GM21528 (cell line): ENCODE measurements around the gene CADPS2.
"Not testable (repeated sequence)": the region's sequence is repeated elsewhere in the genome, so short reads cannot be mapped to it uniquely, and the experiment has no call there.

Source experiments
- ATAC-seq: cut with Tn5 transposase; IDR thresholded peaks from one replicate; pipeline ENCODE4 v1.9.1; 2021; ENCODE audit warnings: mild to moderate bottlenecking, moderate library complexity; ENCODE audit not compliant: unreplicated experiment, low FRiP score

CADPS2 gene

DNA sequence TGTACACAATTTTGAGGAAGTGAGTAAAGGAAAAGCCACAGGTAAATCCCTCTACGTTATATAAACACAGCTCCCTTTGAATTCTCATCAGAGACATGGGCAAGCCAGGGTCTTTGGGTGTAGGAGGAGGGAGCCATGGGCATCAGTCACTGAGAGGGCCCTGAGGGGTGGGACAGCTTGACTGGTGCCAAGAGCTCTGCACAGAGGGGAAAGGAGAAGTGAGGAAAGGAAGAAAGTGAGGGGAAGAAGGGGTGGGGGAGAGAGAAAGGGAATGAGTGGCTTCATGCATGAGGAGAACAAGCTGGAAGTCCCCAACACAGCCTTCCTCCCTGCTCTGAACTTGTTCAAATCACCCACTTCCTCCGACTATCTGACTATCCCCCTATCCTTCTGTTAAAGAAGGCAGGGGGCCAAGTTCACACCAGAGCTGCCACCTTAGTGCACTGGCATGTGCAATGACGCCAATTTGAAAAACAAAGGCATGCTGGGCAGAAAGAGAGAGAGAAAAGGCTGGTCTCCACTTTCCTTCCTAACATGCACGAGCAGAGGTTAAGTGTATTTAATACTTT, 167.2 kb downstream of the CADPS2 start:
- no peak for ATAC-seq

DNA sequence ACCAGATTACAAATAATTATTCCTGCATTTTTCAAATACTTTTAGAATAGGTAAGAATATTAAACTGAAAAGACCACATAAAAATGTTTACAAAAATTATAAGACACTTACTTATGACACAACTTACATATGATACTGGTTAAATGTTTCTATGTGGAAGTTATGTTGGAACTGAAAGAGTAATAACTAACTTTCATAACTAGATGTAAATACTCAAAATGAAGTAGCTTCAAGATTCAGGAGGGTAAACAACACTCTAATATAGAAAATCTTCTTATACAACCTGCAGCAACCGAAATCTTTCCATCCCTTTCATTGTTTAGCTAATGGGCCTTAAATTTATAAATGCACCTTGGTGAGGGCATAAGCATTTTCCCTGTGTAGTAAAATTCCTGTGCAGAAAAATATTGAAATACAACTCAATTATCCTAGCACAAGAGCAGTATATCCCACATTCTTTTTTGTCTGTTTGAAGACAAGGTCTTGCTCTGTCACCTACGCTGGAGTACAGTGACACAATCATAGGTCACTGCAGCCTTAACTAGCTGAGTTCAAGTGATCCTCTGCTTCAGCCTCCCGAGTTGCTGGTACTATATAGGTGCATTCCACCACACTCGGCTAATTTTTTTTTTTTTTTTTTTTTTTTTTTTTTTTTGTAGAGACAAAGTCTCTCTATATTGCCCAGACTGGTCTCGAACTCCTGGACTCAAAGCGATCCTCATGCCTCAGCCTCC, 168.7 kb downstream of the CADPS2 start:
- no peak for ATAC-seq

DNA sequence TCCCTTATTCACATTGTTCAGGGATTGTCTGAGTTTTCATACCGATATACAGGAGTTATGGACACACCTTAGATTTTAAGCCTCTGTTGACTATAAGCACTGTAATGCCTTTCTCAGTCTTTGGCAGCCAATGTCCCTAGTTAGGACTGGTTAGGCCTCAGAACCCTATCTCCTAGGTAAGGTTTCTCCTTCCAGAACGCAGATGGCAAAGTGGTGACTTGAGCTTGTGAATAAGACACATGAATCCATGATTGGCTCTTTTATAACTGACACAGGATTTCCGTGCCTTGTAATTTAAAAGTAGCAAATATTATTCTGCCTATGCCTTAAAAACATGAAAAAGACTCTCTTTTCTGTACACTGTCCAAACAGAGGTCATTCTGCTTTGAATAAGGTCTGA, 171.1 kb downstream of the CADPS2 start:
- no peak for ATAC-seq

DNA sequence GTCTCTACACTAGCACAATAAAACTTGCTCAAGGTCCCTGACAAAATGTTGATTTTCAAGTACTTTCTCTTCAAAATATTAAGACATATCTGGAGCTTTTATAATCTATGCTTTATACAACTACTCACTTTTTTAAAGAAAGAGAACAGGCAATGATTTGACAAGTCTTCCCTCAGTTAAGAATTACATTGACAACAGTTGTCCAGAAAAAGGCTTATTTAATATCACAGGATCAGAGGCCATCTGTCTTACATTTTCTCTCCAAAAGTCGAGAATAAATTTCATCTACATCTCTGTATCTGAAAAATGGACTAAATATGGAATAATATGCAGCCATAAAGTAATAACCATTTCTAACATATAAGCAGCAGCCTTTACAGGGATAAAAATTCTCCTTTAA, 175.3 kb downstream of the CADPS2 start:
- ATAC-seq, result no peak

DNA sequence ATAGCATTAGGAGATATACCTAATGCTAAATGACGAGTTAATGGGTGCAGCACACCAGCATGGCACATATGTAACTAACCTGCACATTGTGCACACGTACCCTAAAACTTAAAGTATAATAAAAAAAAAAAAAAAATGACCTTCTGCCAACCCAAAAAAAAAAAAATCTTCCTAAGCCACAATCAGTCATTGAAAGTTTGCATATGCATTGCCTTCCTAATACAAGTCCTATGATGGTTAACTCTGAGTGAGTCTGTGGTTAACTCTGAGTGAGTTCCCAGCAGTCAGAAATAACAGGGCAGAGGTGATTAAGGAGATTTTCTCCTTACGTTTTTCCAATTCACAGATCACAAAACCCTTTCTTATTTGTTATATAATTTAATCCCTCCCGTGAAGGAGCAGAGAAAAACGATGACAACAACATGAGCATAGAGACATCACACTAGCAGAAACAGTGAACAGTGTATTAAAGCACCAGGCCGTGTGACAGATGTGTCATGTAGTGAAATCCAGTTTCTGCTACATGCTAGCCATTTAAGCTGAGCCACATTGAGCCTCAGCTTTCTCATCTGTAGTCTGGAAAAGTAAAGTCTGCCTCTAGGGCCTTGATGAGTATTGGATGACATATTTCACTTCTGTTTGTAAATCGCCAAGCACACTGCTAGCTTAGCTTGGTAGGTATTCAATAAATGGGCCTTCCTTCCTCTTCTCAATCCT, 176.2 kb downstream of the CADPS2 start:
- ATAC-seq, result no peak

DNA sequence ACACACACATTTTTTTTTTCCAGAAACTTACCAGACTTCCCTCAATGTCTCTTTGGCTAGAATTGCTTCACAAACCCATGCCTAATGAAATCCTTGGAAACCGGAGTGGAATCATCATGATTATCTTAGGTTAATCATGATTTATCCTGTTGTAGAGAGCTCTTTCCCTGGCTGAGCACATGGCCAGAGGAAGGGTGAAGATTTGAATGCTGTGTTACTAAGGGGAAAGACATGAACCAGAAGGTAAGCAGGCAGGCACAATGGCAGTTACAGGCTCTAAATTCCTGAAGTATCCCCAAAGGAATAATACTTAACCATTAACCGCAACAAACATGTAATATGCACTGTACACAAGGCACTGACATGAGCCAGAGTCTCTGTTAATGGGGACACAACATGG, 179.4 kb downstream of the CADPS2 start:
- ATAC-seq, result no peak

GRCh38 chr7:122702872-122703510, 183.3 kb downstream of the CADPS2 start, which contains the start of gene RNF148:
TSS of gene RNF148 (minus strand) at chr7:122702922. CDS start at chr7:122702750, 172 bp downstream.
- ATAC-seq, result no peak

DNA sequence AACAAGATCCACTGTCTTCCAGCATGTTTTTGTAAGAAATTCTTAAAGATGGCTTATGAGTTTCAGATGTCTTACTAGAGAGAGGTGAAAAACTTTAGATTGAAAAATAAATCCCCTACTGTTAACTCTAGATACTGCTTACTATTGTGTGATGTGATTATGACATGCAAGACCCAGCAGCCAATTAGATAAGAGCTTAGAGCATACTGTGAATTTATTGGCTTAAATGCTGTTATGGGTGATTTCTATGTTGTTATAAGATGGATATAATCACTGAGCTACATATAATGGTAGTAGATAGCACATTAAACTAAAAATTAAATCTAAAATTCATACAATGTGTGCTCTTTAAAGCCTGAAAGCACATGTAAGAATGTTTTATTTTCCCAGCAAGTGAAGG, 187.2 kb downstream of the CADPS2 start, which contains the start of gene RNF133:
Gene RNF133, minus strand, starts transcription at position 101 of the 400 bp plus-strand sequence. CDS start 199 bp downstream, outside the sequence.
- no peak for ATAC-seq

DNA sequence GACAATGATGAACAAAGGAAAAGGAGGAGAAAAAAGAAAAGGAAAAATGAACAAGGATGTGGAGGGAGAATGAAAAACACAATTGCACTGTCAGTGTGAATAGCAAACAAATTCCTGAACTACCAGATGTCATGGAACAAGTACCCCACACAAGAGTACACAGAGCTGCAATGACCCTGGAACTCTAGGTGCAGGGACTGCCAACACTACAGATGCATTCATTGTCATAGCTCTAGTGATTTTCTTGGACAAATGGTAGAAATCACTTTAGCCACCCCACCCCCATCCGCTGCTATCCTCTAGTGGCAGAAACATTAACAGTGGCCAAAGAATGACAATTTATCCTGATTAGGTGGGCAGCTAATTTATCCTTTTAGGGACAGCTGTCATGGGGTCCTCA, 190.4 kb downstream of the CADPS2 start:
- ATAC-seq, result no peak

GRCh38 chr7:122694697-122695096, 191.6 kb downstream of the CADPS2 start:
- ATAC-seq, result no peak

DNA sequence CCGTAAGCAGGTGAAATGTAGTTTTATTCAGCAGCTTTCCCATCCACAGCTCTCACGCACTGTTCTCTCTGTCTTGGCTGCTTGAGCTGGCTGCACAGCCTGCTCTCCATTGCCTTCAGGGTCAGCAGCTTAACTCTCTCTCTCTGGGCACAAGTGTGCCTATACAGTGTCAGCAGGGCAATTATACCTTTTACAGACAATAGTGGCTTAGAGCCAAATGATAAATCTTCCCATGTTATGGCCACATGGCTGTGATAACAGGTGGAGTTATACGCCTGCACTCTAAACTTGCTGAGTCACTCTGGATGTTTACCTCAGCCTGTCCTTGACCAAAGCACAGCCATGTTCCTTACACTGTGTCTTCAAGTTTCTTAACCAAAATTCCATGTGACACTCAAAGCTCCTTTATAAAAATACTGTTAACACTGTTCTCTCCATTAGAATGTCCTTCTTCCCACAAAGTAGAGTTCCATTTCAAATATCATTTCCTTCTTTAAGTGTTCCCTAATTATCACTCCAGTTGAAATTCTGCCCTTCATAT, 193.4 kb downstream of the CADPS2 start:
- no peak for ATAC-seq

DNA sequence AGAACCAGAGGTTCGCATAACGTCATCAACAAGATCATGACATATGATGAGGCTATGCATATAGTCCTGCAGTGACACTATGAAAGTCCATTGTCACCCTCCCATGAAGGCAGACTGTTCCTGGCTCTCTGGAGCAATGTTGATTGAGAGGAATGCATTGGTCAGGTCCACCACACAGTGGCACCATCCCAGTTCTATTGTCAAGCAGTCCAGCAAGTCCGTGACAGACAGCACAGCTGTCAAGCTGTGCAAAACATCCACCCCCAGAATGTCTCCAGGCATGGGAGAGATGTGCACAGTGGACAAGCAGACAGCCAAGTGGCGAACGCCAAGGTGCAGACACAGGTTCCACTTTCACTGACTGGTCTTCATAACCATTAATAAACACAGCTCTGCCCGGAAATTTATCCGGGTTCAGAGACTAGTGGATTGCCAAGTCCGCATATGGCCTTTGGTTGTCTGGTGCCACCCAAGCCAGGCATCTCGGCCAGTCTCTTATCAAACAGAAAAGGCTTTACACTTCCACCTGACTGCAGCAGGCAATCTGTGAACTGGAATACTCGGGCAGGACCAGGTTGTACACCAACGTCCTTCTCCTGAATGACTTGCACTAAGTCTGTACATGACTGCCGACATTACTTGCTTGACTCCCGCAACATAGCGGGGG, 194.6 kb downstream of the CADPS2 start:
- ATAC-seq, result no peak

- ATAC-seq, result no peak
Observed at GRCh38 chr7:122689346-122690109, 196.7 kb downstream of the CADPS2 start.

- no peak for ATAC-seq
Observed at GRCh38 chr7:122688400-122688998, 197.8 kb downstream of the CADPS2 start.

DNA sequence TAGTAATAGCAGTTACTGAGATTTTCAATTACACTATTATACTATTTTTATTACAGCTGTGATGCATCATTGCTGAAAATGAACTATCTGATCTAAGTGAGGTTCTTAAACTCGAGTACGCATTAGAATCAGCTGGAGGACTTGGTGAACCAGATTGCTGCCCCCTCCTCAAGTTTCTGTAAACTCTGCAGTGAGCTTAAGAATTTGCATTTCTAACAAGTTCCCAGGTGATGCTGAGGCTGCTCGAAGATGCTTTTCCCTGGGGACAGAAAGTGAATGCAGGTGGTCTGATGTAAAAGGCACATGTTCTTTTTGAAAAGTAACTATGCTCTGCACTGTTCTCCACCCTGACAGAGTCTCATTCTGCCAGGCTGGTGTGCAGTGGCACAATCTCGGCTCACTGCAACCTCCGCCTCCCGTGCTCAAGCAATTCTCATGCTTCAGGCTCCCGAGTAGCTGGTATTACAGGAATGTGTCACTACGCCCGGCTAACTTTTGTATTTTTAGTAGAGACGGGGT, 199.8 kb downstream of the CADPS2 start:
- no peak for ATAC-seq

DNA sequence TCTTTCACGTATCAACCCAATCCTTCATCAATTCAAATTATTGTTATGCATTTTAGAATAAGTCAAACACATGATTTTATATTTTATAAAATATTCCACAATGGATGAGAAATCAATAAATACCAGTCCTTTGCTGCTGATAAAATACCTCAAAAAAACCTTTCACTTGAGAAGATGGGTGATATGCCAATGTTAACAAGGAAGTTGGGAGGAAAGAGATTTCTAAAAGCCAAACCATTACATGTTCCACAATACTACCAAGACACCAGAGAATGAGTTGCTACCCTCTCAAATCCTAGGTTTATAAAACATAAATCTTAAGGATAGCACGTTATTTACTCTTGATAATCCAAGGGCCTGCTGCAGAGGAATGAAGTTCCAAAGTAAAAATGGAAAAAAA, 201.8 kb downstream of the CADPS2 start:
- no peak for ATAC-seq

DNA sequence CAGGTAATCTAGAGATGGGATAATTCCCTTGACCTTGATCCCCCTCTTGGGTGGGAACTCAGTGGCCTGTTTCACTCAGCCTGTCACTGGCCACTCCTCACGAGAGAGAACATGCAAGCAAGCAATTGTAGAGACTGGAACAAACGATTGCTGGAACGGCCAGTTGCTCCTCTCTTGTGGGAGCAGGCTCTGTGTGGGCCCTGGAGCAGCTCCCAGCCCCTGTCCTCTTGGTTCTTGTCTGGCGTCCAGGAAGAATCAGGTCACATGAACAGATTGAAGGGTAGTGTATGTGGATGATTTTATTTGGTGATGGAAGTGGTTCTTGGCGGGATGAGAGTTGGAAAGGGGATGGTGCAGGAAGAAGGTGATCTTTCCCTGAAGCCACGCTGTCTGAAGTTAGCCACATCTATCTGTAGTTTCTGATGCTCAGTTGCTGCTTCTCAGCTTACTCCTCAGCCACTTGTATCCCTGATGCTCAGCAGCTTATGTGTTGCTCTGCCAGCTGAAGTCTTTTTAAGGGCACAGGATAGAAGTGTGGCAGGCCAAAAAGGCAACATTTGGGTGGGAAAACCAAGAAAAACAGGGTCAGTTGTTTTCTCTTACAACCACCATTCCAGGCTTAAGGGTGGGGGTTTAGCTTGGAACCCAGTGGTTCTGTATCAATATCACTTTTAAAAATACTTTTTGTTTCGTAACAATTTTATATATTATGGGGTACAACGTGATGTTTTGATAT, 203.3 kb downstream of the CADPS2 start:
- no peak for ATAC-seq

DNA sequence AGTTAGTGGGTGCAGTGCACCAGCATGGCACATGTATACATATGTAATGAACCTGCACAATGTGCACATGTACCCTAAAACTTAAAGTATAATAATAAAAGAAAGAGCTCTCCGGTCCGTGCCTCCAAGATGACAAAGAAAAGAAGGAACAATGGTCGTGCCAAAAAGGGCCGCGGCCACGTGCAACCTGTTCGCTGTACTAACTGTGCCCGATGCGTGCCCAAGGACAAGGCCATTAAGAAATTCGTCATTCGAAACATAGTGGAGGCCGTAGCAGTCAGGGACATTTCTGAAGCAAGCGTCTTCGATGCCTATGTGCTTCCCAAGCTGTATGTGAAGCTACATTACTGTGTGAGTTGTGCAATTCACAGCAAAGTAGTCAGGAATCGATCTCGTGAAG, 205.1 kb downstream of the CADPS2 start:
- not testable (repeated sequence) for ATAC-seq
